ENCODE measurements around the gene EVA1A. TPM values are rescaled to one million over a fixed set of nuclear protein-coding genes. Genes with fewer than 3 reads are reported as not detected.

EVA1A gene
- total and polyA plus RNA-seq, 2 of the 8 experiments (the other 6 are each of a cell fraction or from before 2014, with no cell fraction given), result 2.4 to 4.3 TPM

GRCh38 chr2:75526842-75527241, 33.9 kb downstream of the EVA1A start:
- Histone ChIP-seq H2AK5ac (ENCODE audit: low read depth, low read length) (no peak overlapping the region), H3K9me3 (ENCODE audit: insufficient read depth in 2 of 2, low read depth in 1 of 2, low read length in 1 of 2) (no peaks in the 10 kb centered on the region), H2BK15ac (ENCODE audit: low read length) (no peak overlapping the region), H3K18ac (ENCODE audit: extremely low read depth, low read length) (no peak overlapping the region), H4K5ac (ENCODE audit: insufficient read length, low read depth, low read length) (no peak overlapping the region), H2BK120ac (replicated peaks; ENCODE audit: low read depth, low read length) (no peak overlapping the region), H3K23me2 (ENCODE audit: low read depth, low read length) (no peaks in the 10 kb centered on the region), H4K91ac (replicated peaks; ENCODE audit: insufficient read length, low read length) (no peak overlapping the region), H4K20me1 (replicated peaks in 1 of 2; ENCODE audit: control insufficient read depth in 1 of 2, insufficient read depth in 2 of 2, low read length in 2 of 2) (no peaks in the 10 kb centered on the region), H3K4me1 (replicated peaks in 1 of 4; ENCODE audit: control insufficient read depth in 3 of 4, insufficient read depth in 4 of 4, low read length in 3 of 4) (peaks cover 0 to 5% (median under 1%) of the 10 kb centered on the region in 4 experiments; a peak in 2 of 7 replicates), H3K14ac (ENCODE audit: insufficient read length) (no peak overlapping the region), H3K79me1 (ENCODE audit: low read depth, low read length) (no peaks in the 10 kb centered on the region), H2AFZ (ENCODE audit: low read length) (no peak overlapping the region), H2BK5ac (ENCODE audit: low read depth, low read length) (no peak overlapping the region), H3K23ac (ENCODE audit: insufficient read length) (no peak overlapping the region), H3K56ac (replicated peaks; ENCODE audit: insufficient read length, low read depth, low read length) (no peak overlapping the region), H3K27me3 (replicated peaks in 1 of 4; ENCODE audit: control insufficient read depth in 3 of 4, extremely low read depth in 1 of 4, insufficient read depth in 3 of 4, low read length in 3 of 4) (no peaks in the 10 kb centered on the region), H3K36me3 (ENCODE audit: control insufficient read depth in 2 of 4, insufficient read depth in 4 of 4, low read length in 3 of 4) (no peaks in the 10 kb centered on the region), H2BK20ac (ENCODE audit: low read length) (no peak overlapping the region), H3K4me2 (ENCODE audit: insufficient read depth in 1 of 2, low read depth in 2 of 2, low read length in 2 of 2) (no peak overlapping the region), H3K27ac (ENCODE audit: low read depth, low read length) (no peak overlapping the region), H3K4me3 (ENCODE audit: extremely low read depth in 1 of 4, insufficient read depth in 2 of 4, low read depth in 3 of 4, low read length in 4 of 4) (no peak overlapping the region), H3K79me2 (ENCODE audit: control insufficient read depth in 1 of 2, insufficient read depth in 2 of 2, low read length in 2 of 2) (no peaks in the 10 kb centered on the region), H3K9ac (replicated peaks in 1 of 4; ENCODE audit: extremely low read depth in 1 of 4, low read depth in 3 of 4, low read length in 3 of 4) (no peak overlapping the region), H2BK12ac (ENCODE audit: low read depth, low read length) (no peak overlapping the region), H4K8ac (ENCODE audit: extremely low read depth, insufficient read depth, low read length) (no peak overlapping the region), H3K4ac (replicated peaks; ENCODE audit: insufficient read length, low read depth, low read length) (no peak overlapping the region)
- ChIA-PET POLR2A (ENCODE audit: partially characterized antibody) (no interaction called here), CTCF (ENCODE audit: partially characterized antibody) (interaction anchor here (1.0 to 1.8 kb wide), 4 partner anchors 47 to 475 kb away, joined by 3 to 7 read pairs (median 4); no protein-coding TSS in a partner anchor)
- FAIRE-seq (no peak), DNase-seq (ENCODE audit: low read depth in 1 of 2, low spot score in 2 of 2) (no peak)
- no peak for TF ChIP-seq ATF3 (IDR thresholded peaks at IDR 0.05; ENCODE audit: insufficient read depth, low read depth, low read length)
- TF ChIP-seq EP300 (IDR thresholded peaks at IDR 0.05; ENCODE audit: borderline replicate concordance in 1 of 2, low read depth in 2 of 2, low read length in 2 of 2), result no peak
- TF ChIP-seq RBBP5 (IDR thresholded peaks at IDR 0.05; ENCODE audit: borderline replicate concordance, low read depth, low read length), result no peak

All from H1 (cell line).